ENCODE measurements around the gene FAM228B.

The FAM228B gene

DNA sequence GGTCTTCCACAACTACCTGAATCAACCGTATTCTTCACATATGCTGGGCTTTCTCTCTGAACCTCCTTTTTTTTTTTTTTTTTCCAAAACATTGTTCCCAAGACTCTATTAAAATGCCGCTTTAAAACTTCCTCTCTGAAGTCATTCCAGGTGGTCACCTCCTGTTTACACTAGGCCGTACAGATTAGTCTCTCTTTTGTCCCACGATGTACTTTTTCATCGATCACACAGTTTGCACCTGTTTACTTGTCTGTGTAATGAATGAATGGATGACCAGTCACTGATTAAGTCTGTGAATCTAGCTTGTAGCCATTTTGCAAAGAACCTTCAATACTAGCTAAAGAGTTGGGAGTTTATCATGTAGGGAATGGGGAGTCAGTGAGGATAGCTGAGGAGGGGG lies 34.9 kb downstream of the FAM228B start:
- no peak for TF ChIP-seq TCF12 (IDR thresholded peaks at IDR 0.05; ENCODE audit: low read depth)
- TF ChIP-seq CREB1 (IDR thresholded peaks at IDR 0.05; ENCODE audit: low read depth): no peak
- TF ChIP-seq, protein P1, sequence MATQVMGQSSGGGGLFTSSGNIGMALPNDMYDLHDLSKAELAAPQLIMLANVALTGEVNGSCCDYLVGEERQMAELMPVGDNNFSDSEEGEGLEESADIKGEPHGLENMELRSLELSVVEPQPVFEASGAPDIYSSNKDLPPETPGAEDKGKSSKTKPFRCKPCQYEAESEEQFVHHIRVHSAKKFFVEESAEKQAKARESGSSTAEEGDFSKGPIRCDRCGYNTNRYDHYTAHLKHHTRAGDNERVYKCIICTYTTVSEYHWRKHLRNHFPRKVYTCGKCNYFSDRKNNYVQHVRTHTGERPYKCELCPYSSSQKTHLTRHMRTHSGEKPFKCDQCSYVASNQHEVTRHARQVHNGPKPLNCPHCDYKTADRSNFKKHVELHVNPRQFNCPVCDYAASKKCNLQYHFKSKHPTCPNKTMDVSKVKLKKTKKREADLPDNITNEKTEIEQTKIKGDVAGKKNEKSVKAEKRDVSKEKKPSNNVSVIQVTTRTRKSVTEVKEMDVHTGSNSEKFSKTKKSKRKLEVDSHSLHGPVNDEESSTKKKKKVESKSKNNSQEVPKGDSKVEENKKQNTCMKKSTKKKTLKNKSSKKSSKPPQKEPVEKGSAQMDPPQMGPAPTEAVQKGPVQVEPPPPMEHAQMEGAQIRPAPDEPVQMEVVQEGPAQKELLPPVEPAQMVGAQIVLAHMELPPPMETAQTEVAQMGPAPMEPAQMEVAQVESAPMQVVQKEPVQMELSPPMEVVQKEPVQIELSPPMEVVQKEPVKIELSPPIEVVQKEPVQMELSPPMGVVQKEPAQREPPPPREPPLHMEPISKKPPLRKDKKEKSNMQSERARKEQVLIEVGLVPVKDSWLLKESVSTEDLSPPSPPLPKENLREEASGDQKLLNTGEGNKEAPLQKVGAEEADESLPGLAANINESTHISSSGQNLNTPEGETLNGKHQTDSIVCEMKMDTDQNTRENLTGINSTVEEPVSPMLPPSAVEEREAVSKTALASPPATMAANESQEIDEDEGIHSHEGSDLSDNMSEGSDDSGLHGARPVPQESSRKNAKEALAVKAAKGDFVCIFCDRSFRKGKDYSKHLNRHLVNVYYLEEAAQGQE (IDR thresholded peaks at IDR 0.05; ENCODE audit: low read depth): no peak
- no peak for TF ChIP-seq TAF1 (IDR thresholded peaks at IDR 0.05; ENCODE audit: low read depth)
- TF ChIP-seq EP300 (IDR thresholded peaks at IDR 0.05; ENCODE audit: borderline replicate concordance): no peak
- TF ChIP-seq NFIC (IDR thresholded peaks at IDR 0.05): no peak

DNA sequence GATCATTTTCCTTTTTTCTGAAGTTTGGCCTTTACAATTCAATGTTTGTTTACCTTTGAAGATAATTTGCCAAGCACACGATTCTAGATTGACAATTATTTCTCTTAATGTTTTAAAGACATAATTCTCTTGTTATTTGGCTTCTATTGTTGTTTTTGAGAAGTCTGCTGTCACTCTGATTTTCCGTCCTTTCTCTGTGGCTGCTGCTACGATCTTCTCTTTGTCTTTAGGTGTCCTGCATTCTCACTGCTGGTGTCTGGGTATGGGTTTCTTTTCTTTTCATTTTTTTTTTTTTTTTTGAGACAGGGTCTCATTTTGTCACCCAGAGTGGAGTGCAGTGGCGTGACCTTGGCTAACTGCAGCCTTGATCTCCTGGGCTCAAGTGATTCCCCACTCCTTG lies 36.4 kb downstream of the FAM228B start:
- TF ChIP-seq YY1 (IDR thresholded peaks at IDR 0.05; ENCODE audit: low read depth) (no peak), TAF1 (IDR thresholded peaks at IDR 0.05; ENCODE audit: low read depth) (no peak), NFIC (IDR thresholded peaks at IDR 0.05) (no peak), EGR1 (IDR thresholded peaks at IDR 0.05) (no peak), CEBPB (IDR thresholded peaks at IDR 0.05) (no peak), ZBTB7A (IDR thresholded peaks at IDR 0.05; ENCODE audit: low read depth) (no peak), CREB1 (IDR thresholded peaks at IDR 0.05; ENCODE audit: low read depth) (no peak), EP300 (IDR thresholded peaks at IDR 0.05; ENCODE audit: borderline replicate concordance) (no peak), RAD21 (IDR thresholded peaks at IDR 0.05; ENCODE audit: low read depth) (no peak), TCF12 (IDR thresholded peaks at IDR 0.05; ENCODE audit: low read depth) (no peak), FOXM1 (IDR thresholded peaks at IDR 0.05; ENCODE audit: borderline replicate concordance, low read depth) (no peak), TEAD4 (IDR thresholded peaks at IDR 0.05) (no peak)
- TF ChIP-seq, protein P2, sequence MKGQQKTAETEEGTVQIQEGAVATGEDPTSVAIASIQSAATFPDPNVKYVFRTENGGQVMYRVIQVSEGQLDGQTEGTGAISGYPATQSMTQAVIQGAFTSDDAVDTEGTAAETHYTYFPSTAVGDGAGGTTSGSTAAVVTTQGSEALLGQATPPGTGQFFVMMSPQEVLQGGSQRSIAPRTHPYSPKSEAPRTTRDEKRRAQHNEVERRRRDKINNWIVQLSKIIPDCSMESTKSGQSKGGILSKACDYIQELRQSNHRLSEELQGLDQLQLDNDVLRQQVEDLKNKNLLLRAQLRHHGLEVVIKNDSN (IDR thresholded peaks at IDR 0.05): no peak
- TF ChIP-seq, protein P1 (IDR thresholded peaks at IDR 0.05; ENCODE audit: low read depth): no peak
- TF ChIP-seq, protein P3, sequence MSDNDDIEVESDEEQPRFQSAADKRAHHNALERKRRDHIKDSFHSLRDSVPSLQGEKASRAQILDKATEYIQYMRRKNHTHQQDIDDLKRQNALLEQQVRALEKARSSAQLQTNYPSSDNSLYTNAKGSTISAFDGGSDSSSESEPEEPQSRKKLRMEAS (IDR thresholded peaks at IDR 0.05): no peak

DNA sequence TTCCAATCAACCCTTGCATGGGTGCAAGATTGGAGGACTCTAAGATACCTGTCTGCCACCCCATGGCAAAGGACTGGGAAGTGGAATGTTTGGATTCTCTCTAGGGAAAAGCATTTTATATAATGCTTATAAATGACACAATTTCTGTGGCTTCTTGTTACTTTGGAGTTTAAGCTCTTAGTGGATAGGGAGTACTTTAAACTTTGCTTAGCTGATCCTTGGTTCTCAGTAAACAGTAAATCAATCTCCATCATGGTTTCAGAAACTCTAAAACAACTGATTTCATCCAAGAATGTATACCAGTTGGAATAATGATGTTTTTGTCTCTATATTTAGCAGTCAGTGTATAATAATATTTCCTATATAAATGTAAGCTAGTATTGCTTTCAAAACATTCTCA lies 37.5 kb downstream of the FAM228B start:
- TF ChIP-seq TAF1 (IDR thresholded peaks at IDR 0.05; ENCODE audit: low read depth): no peak
- no peak for TF ChIP-seq EP300 (IDR thresholded peaks at IDR 0.05; ENCODE audit: borderline replicate concordance)
- TF ChIP-seq EGR1 (IDR thresholded peaks at IDR 0.05): no peak
- TF ChIP-seq, protein P3 (IDR thresholded peaks at IDR 0.05): no peak
- TF ChIP-seq ZBTB7A (IDR thresholded peaks at IDR 0.05; ENCODE audit: low read depth): no peak
- TF ChIP-seq CREB1 (IDR thresholded peaks at IDR 0.05; ENCODE audit: low read depth): no peak
- no peak for TF ChIP-seq YY1 (IDR thresholded peaks at IDR 0.05; ENCODE audit: low read depth)
- no peak for TF ChIP-seq RAD21 (IDR thresholded peaks at IDR 0.05; ENCODE audit: low read depth)
- TF ChIP-seq, protein P2 (IDR thresholded peaks at IDR 0.05): no peak
- TF ChIP-seq, protein P1 (IDR thresholded peaks at IDR 0.05; ENCODE audit: low read depth): no peak
- TF ChIP-seq NFIC (IDR thresholded peaks at IDR 0.05): no peak
- no peak for TF ChIP-seq CEBPB (IDR thresholded peaks at IDR 0.05)
- no peak for TF ChIP-seq TCF12 (IDR thresholded peaks at IDR 0.05; ENCODE audit: low read depth)
- no peak for TF ChIP-seq TEAD4 (IDR thresholded peaks at IDR 0.05)
- TF ChIP-seq FOXM1 (IDR thresholded peaks at IDR 0.05; ENCODE audit: borderline replicate concordance, low read depth): no peak

DNA sequence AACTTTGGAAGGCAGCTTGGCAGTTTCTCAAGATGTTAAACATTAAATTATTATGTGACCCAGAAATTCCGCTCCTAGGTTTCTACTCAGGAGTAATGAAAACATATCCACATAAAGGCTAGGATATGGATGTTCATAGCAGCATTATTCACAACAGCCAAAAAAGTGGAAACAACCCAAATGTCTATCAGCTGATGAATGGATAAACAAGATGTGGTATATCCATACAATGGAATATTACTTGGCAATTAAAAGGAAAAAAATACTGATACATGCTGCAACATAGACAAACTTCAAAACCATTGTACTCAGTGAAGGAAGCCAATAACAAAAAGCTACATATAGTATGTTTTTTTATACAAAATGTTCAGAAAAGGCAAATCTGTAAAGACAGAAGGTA lies 39.2 kb downstream of the FAM228B start:
- TF ChIP-seq CEBPB (IDR thresholded peaks at IDR 0.05): no peak
- TF ChIP-seq TAF1 (IDR thresholded peaks at IDR 0.05; ENCODE audit: low read depth): no peak
- TF ChIP-seq EP300 (IDR thresholded peaks at IDR 0.05; ENCODE audit: borderline replicate concordance): no peak
- no peak for TF ChIP-seq RAD21 (IDR thresholded peaks at IDR 0.05; ENCODE audit: low read depth)
- TF ChIP-seq EGR1 (IDR thresholded peaks at IDR 0.05): no peak
- TF ChIP-seq CREB1 (IDR thresholded peaks at IDR 0.05; ENCODE audit: low read depth): no peak
- no peak for TF ChIP-seq TEAD4 (IDR thresholded peaks at IDR 0.05)
- no peak for TF ChIP-seq ZBTB7A (IDR thresholded peaks at IDR 0.05; ENCODE audit: low read depth)
- TF ChIP-seq, protein P1 (IDR thresholded peaks at IDR 0.05; ENCODE audit: low read depth): no peak
- TF ChIP-seq TCF12 (IDR thresholded peaks at IDR 0.05; ENCODE audit: low read depth): no peak
- TF ChIP-seq YY1 (IDR thresholded peaks at IDR 0.05; ENCODE audit: low read depth): no peak
- no peak for TF ChIP-seq NFIC (IDR thresholded peaks at IDR 0.05)
